ENCODE results near the gene CNOT6. TPM values are rescaled to one million over a fixed set of nuclear protein-coding genes. Genes with fewer than 3 reads are reported as not detected.

The CNOT6 gene
- total and polyA plus RNA-seq, 4 donors = 1.4 to 25.0 (median 4.2) TPM

GRCh38 chr5:180469866-180470265 lies 24.3 kb upstream of the CNOT6 start:
- Histone ChIP-seq H3K36me3 (ENCODE audit: control insufficient read depth in 4 of 4, insufficient read depth in 3 of 4, low read depth in 1 of 4, low read length in 3 of 4) (no peaks in the 10 kb centered on the region), H3K27me3 (ENCODE audit: control insufficient read depth in 4 of 4, insufficient read depth in 4 of 4, low read length in 3 of 4) (no peaks in the 10 kb centered on the region), H3K27ac (ENCODE audit: low read depth in 1 of 2, low read length in 2 of 2) (no peak overlapping the region), H3K9me3 (ENCODE audit: control insufficient read depth in 4 of 4, low read length in 3 of 4) (no peaks in the 10 kb centered on the region), H3K4me3 (ENCODE audit: low read depth in 1 of 3, low read length in 3 of 3) (no peak overlapping the region), H3K4me1 (ENCODE audit: control insufficient read depth in 4 of 4, insufficient read depth in 4 of 4, low read length in 3 of 4) (no peaks in the 10 kb centered on the region), H3K9ac (ENCODE audit: low read depth in 1 of 2, low read length in 2 of 2) (no peak overlapping the region)
- TF ChIP-seq, protein P1, sequence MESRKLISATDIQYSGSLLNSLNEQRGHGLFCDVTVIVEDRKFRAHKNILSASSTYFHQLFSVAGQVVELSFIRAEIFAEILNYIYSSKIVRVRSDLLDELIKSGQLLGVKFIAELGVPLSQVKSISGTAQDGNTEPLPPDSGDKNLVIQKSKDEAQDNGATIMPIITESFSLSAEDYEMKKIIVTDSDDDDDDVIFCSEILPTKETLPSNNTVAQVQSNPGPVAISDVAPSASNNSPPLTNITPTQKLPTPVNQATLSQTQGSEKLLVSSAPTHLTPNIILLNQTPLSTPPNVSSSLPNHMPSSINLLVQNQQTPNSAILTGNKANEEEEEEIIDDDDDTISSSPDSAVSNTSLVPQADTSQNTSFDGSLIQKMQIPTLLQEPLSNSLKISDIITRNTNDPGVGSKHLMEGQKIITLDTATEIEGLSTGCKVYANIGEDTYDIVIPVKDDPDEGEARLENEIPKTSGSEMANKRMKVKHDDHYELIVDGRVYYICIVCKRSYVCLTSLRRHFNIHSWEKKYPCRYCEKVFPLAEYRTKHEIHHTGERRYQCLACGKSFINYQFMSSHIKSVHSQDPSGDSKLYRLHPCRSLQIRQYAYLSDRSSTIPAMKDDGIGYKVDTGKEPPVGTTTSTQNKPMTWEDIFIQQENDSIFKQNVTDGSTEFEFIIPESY (IDR thresholded peaks at IDR 0.05) = no peak
- no peak for DNase-seq (ENCODE audit: low spot score)
- WGBS = 88% methylated on average over 1 of the region's 1 CpG

- Histone ChIP-seq H3K4me3 (ENCODE audit: low read depth in 1 of 3, low read length in 3 of 3) (no peak overlapping the region), H3K27ac (ENCODE audit: low read depth in 1 of 2, low read length in 2 of 2) (no peak overlapping the region), H3K4me1 (ENCODE audit: control insufficient read depth in 4 of 4, insufficient read depth in 4 of 4, low read length in 3 of 4) (no peaks in the 10 kb centered on the region), H3K9ac (ENCODE audit: low read depth in 1 of 2, low read length in 2 of 2) (no peak overlapping the region), H3K36me3 (ENCODE audit: control insufficient read depth in 4 of 4, insufficient read depth in 3 of 4, low read depth in 1 of 4, low read length in 3 of 4) (no peaks in the 10 kb centered on the region), H3K9me3 (ENCODE audit: control insufficient read depth in 4 of 4, low read length in 3 of 4) (no peaks in the 10 kb centered on the region), H3K27me3 (ENCODE audit: control insufficient read depth in 4 of 4, insufficient read depth in 4 of 4, low read length in 3 of 4) (no peaks in the 10 kb centered on the region)
- peak; percentile 27 for DNase-seq (ENCODE audit: low spot score)
- WGBS = 60% methylated on average over 11 of the region's 11 CpGs
- TF ChIP-seq ATF3 (IDR thresholded peaks at IDR 0.05) (no peak), NR2F2 (IDR thresholded peaks at IDR 0.05) (no peak), MAX (IDR thresholded peaks at IDR 0.05) (no peak), FOXA1 (IDR thresholded peaks at IDR 0.05) (no peak), SP1 (IDR thresholded peaks at IDR 0.05) (no peak), TAF1 (conservative IDR thresholded peaks at IDR 0.05) (no peak)
These were observed 23.8 kb upstream of the CNOT6 start for GRCh38 chr5:180470361-180470760.

DNA sequence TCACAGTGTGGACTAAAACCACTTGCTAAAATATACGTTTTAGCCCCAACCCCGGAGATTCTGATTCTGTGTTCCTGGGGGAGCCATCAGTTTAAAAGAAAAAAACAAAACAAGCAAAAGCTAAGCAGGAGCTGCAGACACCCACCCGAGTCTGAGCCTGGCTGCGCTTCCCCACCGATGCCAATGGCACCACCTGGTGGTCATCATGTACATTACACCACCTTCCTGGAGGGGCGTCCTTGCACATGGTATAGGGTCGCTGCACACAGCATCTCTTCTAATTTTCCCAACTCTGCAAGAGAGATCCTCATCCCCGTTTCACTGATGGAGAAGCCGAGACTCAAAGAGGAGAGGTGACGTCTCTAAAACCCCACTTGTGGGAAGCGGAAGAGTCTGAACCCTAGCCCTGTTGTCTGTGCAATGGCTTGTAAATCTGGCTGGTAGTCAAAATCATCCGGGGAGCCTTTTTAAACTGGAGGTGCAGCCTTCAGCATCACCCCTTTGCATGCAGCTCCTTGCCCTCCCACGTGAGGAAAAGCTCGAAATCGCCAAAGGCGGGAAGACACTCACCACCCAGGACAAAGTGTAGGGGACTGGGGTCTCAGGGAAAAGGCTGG lies 23.1 kb upstream of the CNOT6 start:
- no peak overlapping the region for H3K27ac ChIP-seq (ENCODE audit: low read depth in 1 of 2, low read length in 2 of 2)
- TF ChIP-seq HNF4G (IDR thresholded peaks at IDR 0.05) (no peak), RAD21 (IDR thresholded peaks at IDR 0.05) (peak; percentile 76 to 84)
- TF ChIP-seq, protein P2, sequence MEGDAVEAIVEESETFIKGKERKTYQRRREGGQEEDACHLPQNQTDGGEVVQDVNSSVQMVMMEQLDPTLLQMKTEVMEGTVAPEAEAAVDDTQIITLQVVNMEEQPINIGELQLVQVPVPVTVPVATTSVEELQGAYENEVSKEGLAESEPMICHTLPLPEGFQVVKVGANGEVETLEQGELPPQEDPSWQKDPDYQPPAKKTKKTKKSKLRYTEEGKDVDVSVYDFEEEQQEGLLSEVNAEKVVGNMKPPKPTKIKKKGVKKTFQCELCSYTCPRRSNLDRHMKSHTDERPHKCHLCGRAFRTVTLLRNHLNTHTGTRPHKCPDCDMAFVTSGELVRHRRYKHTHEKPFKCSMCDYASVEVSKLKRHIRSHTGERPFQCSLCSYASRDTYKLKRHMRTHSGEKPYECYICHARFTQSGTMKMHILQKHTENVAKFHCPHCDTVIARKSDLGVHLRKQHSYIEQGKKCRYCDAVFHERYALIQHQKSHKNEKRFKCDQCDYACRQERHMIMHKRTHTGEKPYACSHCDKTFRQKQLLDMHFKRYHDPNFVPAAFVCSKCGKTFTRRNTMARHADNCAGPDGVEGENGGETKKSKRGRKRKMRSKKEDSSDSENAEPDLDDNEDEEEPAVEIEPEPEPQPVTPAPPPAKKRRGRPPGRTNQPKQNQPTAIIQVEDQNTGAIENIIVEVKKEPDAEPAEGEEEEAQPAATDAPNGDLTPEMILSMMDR (IDR thresholded peaks at IDR 0.05; ENCODE audit: low read depth, low read length, missing input control) = peak; percentile 78
- H3K4me3 ChIP-seq (ENCODE audit: low read depth in 1 of 3, low read length in 3 of 3) = no peak overlapping the region
- H3K27me3 ChIP-seq (ENCODE audit: control insufficient read depth in 4 of 4, insufficient read depth in 4 of 4, low read length in 3 of 4) = no peaks in the 10 kb centered on the region
- WGBS = 26% methylated on average over 16 of the region's 16 CpGs
- H3K4me1 ChIP-seq (ENCODE audit: control insufficient read depth in 4 of 4, insufficient read depth in 4 of 4, low read length in 3 of 4) = no peaks in the 10 kb centered on the region
- no peaks in the 10 kb centered on the region for H3K9me3 ChIP-seq (ENCODE audit: control insufficient read depth in 4 of 4, low read length in 3 of 4)
- H3K36me3 ChIP-seq (ENCODE audit: control insufficient read depth in 4 of 4, insufficient read depth in 3 of 4, low read depth in 1 of 4, low read length in 3 of 4) = no peaks in the 10 kb centered on the region
- no peak overlapping the region for H3K9ac ChIP-seq (ENCODE audit: low read depth in 1 of 2, low read length in 2 of 2)
- peak; percentile 60 for DNase-seq (ENCODE audit: low spot score)
